Mucosa of rectum (tissue), 2 donors: ENCODE data around the gene NOTO.

Source experiments
- H3K27ac ChIP-seq, 2 donors: one replicate each; pipeline ENCODE4 v1.7.0; 2013; ENCODE audit warnings: inconsistent platforms in 2 of 2, low read depth in 2 of 2, low read length in 2 of 2
- H3K27me3 ChIP-seq, 2 donors: one replicate each; pipeline ENCODE4 v1.7.0; 2013; ENCODE audit warnings: low read length in 2 of 2; ENCODE audit not compliant: control insufficient read depth in 2 of 2, insufficient read depth in 2 of 2
- H3K36me3 ChIP-seq, 2 donors: one replicate each; pipeline ENCODE4 v1.7.0; 2013; ENCODE audit warnings: low read length in 2 of 2; ENCODE audit not compliant: control insufficient read depth in 2 of 2, insufficient read depth in 2 of 2
- H3K4me1 ChIP-seq, 2 donors: one replicate each; pipeline ENCODE4 v1.7.0; 2013; ENCODE audit warnings: low read length in 2 of 2, mild to moderate bottlenecking in 1 of 2; ENCODE audit not compliant: control insufficient read depth in 2 of 2, insufficient read depth in 2 of 2
- H3K4me3 ChIP-seq, 2 donors: one replicate each; pipeline ENCODE4 v1.7.0; 2013; ENCODE audit warnings: low read length in 2 of 2
- H3K9ac ChIP-seq, 2 donors: one replicate each; pipeline ENCODE4 v1.7.0; 2013; ENCODE audit warnings: low read length in 2 of 2, low read depth in 1 of 2, mild to moderate bottlenecking in 1 of 2
- H3K9me3 ChIP-seq, 2 donors: one replicate each; pipeline ENCODE4 v1.7.0; 2013; ENCODE audit warnings: low read length in 2 of 2; ENCODE audit not compliant: control insufficient read depth in 2 of 2
- donor health status: healthy.
- donor health status: Normal muscosa, but diverticular disease.

Gene NOTO

DNA sequence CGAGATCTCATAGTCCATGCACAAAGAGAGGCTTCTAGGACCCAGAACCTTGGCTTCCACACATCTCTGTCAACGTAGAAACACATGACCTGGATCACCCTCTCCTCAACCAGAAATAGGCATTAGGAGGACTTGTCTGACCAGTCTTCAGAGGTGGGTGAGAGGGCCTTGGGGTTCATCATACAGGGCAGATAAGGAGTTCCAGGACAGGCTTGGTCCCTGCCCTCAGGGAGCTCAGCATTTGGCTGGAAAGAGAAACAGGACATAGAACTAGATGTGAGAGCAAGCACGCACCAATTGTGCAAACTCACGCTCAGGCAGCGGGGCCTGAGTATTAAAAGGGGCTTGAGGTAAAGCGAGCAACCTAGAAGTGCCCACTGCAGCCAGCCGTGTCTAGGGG, 28.6 kb upstream of the NOTO start:
- no peaks in the 10 kb centered on the region for H3K36me3 ChIP-seq
- H3K27me3 ChIP-seq = peaks cover 16 to 18% of the 10 kb centered on the region in 2 donors
- no peak overlapping the region for H3K27ac ChIP-seq
- no peaks in the 10 kb centered on the region for H3K9me3 ChIP-seq
- H3K4me3 ChIP-seq = no peak overlapping the region
- peaks cover 14 to 25% of the 10 kb centered on the region in 2 donors for H3K4me1 ChIP-seq
- no peak overlapping the region for H3K9ac ChIP-seq

DNA sequence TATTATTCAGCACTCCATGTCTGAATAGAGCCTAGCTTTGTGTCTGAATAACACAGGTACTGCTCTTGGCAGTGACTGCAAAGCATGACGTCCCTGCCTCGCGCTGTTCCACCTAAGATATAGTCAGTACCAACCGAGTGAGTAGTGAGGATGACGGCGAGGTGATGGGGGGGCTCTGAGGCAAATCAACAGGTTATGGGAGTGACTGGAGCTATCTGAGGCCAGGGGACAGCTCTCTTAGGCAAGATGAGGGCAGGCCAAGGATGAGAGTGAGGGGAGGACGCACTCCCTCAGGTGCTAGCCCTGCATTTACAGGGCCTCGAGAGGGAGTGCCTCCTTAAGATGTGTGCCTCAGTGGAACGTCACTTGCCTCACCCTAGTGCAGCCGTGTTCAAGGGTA, 28.1 kb upstream of the NOTO start:
- H3K27ac ChIP-seq = no peak overlapping the region
- H3K36me3 ChIP-seq = no peaks in the 10 kb centered on the region
- peaks cover 16 to 18% of the 10 kb centered on the region in 2 donors for H3K27me3 ChIP-seq
- H3K4me3 ChIP-seq = no peak overlapping the region
- H3K9me3 ChIP-seq = no peaks in the 10 kb centered on the region
- no peak overlapping the region for H3K9ac ChIP-seq
- H3K4me1 ChIP-seq = peaks cover 14 to 25% of the 10 kb centered on the region in 2 donors

DNA sequence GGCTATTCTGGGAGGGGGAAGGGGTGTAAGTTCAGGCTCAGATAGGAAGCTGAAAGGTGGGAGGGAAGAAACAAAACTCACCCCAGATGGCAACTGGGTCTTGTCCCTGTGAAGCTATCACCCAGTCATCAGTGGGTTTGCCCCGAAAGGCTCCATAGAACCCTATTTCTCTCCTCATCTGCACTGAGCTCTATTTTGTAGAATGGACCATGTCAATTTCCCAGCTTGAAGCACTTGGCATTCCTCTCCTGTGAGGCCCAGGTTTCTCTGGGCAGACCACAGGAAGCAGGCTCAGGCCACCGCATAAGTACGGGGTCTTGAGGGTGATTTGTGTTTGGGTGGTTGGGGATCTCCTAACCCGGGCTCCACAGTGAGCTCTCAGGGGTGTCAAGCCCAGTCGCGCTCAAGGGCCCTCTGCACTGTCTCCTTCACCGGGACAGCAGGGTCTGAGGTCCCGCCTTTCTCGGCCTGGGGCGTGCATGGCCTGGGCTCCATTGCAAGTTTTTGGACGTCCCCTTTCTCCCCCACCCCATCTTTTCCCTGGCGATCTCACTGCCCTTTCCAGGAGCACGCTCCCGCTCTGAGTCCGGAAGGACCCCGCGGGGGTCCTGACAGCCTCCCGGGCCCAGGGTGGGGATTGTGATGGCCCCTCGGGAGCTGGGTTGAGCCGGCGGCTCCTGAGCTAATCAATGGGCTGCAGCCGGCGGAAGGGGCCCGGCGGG, 27.3 kb upstream of the NOTO start:
- Histone ChIP-seq H3K9ac (peak overlapping the region in 1 of 2 donors; percentile 36), H3K27me3 (peaks cover 18 to 22% of the 10 kb centered on the region in 2 donors), H3K27ac (no peak overlapping the region)

DNA sequence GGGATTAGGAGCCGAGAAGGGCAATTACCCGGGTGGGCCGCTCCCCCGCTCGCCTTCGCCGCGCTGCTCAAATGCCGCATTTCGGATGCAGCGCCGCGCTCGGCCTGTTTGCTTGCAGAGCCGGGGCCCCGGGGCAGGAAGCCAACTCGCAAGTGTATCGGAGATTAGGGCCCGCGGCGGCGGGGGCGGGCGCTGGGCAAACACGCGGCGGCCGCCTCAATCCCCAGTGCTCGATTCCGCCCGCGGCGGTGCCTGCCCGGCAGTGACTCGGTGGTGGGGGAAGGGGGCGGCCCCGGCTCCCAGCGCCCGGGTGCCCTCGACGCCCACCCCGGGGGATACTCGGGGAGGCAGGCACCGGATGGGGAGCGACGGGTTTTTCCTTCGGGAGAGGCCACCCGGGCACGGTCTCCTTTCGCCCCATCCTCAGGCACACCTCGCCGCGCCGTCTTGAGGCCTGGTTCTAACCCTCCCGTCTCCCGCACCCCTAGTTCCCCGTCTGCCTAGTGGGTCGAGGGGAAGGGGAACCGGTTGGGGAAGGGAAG, 26.6 kb upstream of the NOTO start:
- no peaks in the 10 kb centered on the region for H3K9me3 ChIP-seq
- peaks cover 18 to 22% of the 10 kb centered on the region in 2 donors for H3K27me3 ChIP-seq
- H3K4me1 ChIP-seq = peaks cover 14 to 25% of the 10 kb centered on the region in 2 donors
- H3K4me3 ChIP-seq = peak overlapping the region; percentile 65 to 75
- no peaks in the 10 kb centered on the region for H3K36me3 ChIP-seq
- peak overlapping the region; percentile 36 to 47 for H3K9ac ChIP-seq
- no peak overlapping the region for H3K27ac ChIP-seq

More for the DNA sequence above, 27.3 kb upstream of the NOTO start:
- Histone ChIP-seq H3K9me3 (no peaks in the 10 kb centered on the region), H3K4me3 (peak overlapping the region; percentile 31 to 65), H3K4me1 (peaks cover 14 to 25% of the 10 kb centered on the region in 2 donors), H3K36me3 (no peaks in the 10 kb centered on the region)

DNA sequence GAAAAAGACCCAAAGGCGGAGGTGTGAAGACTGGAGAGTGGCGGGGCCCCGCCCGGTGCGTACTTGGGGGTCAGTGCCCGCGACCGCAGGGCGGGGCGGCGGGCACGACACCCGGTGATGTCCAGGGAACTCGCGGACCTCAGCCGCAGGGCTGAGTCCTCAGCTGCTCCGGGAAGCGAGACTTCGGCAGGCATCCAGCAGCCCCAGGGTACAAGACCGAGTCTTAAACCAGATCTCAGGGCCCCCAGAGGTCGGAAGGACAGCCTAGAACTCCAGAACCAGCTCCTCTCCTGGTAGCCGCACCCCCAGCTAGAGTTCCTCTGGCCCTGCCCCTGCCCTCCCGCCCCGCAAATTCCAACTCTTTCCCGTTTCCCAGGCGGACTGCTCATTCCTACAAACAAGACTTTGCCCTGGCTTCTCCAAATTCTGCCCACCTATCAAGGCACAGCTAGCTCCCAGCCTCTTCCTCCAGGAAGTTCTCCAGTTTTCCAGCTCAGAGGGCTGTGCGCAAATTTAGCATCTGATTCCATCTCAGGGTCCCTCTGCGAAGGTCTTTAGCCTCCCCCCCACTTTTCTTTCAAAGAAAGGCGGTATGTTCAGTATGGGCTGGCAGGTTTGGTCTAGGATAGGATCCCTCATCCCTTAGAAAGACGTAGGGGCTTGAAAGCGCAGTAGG, 26.0 kb upstream of the NOTO start:
- Histone ChIP-seq H3K36me3 (no peaks in the 10 kb centered on the region), H3K27me3 (peaks cover 18 to 22% of the 10 kb centered on the region in 2 donors), H3K27ac (peak overlapping the region; percentile 42 to 48), H3K4me3 (peak overlapping the region; percentile 67 to 75), H3K9me3 (no peaks in the 10 kb centered on the region), H3K9ac (peak overlapping the region; percentile 36 to 47), H3K4me1 (peaks cover 14 to 25% of the 10 kb centered on the region in 2 donors)

DNA sequence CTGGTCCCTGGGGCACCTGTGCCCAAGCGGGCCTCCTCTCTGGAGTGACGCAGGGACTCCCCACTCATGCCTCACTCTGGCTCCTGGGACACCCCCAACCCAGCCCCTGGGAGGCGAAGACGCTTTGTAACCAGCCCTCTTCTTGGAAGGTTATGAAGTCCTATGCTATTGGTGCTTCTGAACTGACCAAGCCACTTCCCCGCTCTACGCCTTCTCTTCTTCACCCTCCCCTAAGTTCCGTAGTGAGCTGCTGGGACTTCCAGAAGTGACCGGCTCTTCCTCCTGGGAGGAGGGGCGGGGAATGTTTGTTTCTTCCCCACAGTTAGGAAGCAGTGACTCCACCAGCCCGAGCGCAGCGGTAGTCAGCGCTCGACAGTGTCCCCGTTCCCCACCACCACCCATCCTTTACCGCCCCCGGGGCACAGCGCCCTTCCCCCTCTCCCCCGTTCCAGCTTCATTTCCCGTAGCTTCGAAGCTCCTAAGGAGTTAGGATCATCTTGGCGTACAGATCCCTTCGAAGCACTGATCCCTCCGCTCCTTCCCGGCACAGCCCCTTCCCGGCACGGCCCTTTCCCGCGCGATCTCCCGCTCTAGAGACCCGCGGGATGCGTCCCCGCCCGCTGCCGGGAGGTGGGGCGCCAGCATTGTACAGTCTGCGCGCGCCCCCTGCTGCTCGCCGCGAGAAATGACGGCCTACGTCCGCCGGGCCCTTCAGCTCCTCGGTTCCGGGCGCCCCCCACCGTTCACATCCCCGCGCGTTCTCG, 25.3 kb upstream of the NOTO start:
- peaks cover 18 to 22% of the 10 kb centered on the region in 2 donors for H3K27me3 ChIP-seq
- H3K9ac ChIP-seq = peak overlapping the region; percentile 47 to 53
- no peaks in the 10 kb centered on the region for H3K9me3 ChIP-seq
- H3K4me3 ChIP-seq = peak overlapping the region; percentile 67 to 75
- H3K4me1 ChIP-seq = peaks cover 14 to 25% of the 10 kb centered on the region in 2 donors
- no peaks in the 10 kb centered on the region for H3K36me3 ChIP-seq
- H3K27ac ChIP-seq = peak overlapping the region; percentile 42 to 48

DNA sequence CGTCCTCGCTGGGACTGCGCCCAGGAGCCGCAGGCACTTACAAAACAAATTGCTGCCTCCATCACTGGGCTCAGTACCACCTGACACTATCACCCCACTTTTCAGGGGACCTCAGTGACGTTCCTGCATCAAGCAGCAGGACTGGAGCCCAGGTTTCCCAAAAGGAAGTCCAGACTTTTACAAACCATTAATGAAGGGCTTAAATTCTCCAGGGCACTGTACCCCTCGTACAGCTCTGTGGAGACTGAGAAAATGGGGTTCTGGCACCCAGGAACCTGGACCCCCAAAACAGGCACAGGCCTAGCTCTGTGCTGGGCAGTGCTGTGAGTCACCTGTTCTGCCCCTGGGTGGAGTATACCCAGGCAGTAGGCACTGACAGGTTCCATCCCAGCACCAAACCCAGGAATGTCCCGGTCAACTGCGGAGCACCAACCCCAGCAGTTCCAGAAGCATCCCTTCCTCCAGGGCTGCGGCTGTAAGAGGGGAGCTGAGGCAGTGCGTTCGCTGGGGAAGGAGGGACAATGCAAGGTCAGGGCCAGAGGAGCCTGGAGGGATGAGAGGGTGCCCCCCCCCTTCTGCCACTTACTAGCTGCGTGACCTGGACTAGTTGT, 24.6 kb upstream of the NOTO start:
- Histone ChIP-seq H3K9me3 (no peaks in the 10 kb centered on the region), H3K27me3 (peaks cover 18 to 21% of the 10 kb centered on the region in 2 donors), H3K27ac (no peak overlapping the region), H3K4me1 (peaks cover 14 to 25% of the 10 kb centered on the region in 2 donors), H3K36me3 (no peaks in the 10 kb centered on the region), H3K4me3 (peak overlapping the region in 1 of 2 donors; percentile 44), H3K9ac (no peak overlapping the region)

DNA sequence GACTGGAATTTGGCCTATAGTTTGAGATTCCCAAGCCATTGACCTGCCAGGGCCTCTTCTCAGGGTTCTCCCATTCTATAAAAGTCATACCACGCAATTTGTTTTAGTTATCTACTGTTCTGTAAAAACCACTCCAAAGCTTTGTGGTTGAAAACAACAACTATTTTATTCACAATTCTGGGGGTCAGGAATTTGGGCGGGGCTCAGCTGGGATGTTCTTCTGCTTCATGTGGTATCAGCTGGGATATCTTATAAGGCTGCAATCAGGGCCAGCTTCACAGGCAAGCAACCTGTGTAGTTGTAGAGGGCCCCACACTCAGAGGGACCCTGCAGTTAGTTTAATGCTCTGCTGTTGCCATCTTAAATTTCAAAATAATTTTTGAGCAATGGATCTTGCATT, 16.4 kb upstream of the NOTO start:
- Histone ChIP-seq H3K9me3 (no peaks in the 10 kb centered on the region), H3K4me3 (no peak overlapping the region), H3K9ac (no peak overlapping the region), H3K27ac (no peak overlapping the region), H3K36me3 (no peaks in the 10 kb centered on the region), H3K27me3 (peaks cover 0 to 3% of the 10 kb centered on the region in 2 donors), H3K4me1 (no peaks in the 10 kb centered on the region)

DNA sequence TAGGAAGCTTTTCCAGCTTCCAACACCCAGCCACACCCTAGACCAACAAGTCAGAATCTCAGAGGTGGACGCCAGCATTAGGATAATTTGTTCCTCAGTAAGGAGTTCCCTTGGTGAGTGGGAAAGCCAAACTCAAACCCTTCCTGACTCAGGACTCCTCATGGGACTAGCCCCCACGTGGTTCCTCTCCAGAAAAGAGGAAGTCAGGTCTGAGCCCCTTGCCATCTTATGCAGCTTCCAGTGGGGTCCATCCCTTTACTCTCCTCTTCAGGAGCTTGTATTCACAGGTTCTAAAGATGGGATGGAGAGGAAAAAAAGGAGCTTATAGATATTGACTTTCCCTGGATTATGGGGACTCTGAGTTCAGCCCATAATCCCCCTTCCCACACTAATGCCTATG, 14.8 kb upstream of the NOTO start:
- H3K4me3 ChIP-seq = no peak overlapping the region
- H3K9me3 ChIP-seq = no peaks in the 10 kb centered on the region
- H3K27ac ChIP-seq = no peak overlapping the region
- no peak overlapping the region for H3K9ac ChIP-seq
- H3K36me3 ChIP-seq = no peaks in the 10 kb centered on the region
- peaks cover 0 to 3% of the 10 kb centered on the region in 2 donors for H3K27me3 ChIP-seq
- no peaks in the 10 kb centered on the region for H3K4me1 ChIP-seq
